SKM-1 treated with dmso at 0.1 percent for 144 hours (cell line): Measurements from ENCODE around the gene ZNF563.

ENCODE experiments used
- DNase-seq: peaks from one replicate; lab custom pipeline; 2025; ENCODE audit not compliant: unreplicated experiment; lab: John Stamatoyannopoulos, UW

ZNF563 gene

GRCh38 chr19:12294249-12295158 lies 38.9 kb downstream of the ZNF563 start, which contains the start of gene ZNF44:
Gene ZNF44 (minus strand): TSS chr19:12294883. CDS start chr19:12294694, 189 bp downstream.
- DNase-seq = peak; percentile 98

- peak; percentile 64 for DNase-seq
Measured at GRCh38 chr19:12293777-12294248, 39.6 kb downstream of the ZNF563 start.

GRCh38 chr19:12289790-12290065 lies 43.7 kb downstream of the ZNF563 start:
- DNase-seq = no peak

DNA sequence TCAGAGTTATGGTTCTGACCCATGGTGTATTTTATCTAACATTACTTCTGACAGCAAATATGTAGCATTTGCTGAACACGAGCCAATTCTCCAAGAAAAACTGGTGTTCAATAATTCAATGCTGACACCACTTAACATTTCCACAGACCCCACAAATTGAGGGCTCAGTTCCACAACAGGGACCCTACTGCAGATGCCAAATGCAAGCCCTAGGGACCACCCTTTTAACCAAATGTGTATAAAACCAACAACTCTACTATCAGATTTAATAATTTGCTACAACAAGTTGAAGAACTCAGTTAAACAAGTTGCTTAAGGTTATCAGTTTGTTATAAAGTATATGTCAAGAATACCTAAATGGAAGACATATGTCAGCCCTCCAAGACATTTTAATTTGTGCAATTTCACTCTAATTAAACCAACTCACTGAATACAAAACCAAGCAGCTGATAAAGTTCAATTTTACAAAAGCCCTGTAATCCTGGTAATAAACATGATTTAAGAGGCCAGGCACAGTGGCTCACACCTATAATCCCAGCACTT lies 45.4 kb downstream of the ZNF563 start:
- DNase-seq = no peak

GRCh38 chr19:12284631-12285030 lies 48.8 kb downstream of the ZNF563 start:
- no peak for DNase-seq

DNA sequence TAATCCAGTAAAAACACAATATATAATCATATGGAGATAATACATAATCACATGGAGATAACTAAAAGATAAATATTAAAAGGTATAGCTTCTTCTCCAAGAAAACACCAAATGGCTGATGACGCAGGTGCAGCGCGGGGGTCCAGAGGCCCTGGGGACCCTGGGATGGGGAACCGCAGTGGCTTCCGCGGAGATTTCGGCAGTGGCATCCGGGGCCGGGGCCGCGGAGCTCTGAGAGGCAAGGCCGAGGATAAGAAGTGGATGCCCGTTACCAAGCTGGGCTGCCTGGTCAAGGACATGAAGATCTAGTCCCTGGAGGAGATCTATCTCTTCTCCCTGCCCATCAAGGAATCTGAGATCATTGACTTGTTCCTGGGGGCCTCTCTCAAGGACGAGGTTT lies 49.2 kb downstream of the ZNF563 start:
- no peak for DNase-seq

GRCh38 chr19:12278713-12279112 lies 54.7 kb downstream of the ZNF563 start:
- DNase-seq = no peak

DNA sequence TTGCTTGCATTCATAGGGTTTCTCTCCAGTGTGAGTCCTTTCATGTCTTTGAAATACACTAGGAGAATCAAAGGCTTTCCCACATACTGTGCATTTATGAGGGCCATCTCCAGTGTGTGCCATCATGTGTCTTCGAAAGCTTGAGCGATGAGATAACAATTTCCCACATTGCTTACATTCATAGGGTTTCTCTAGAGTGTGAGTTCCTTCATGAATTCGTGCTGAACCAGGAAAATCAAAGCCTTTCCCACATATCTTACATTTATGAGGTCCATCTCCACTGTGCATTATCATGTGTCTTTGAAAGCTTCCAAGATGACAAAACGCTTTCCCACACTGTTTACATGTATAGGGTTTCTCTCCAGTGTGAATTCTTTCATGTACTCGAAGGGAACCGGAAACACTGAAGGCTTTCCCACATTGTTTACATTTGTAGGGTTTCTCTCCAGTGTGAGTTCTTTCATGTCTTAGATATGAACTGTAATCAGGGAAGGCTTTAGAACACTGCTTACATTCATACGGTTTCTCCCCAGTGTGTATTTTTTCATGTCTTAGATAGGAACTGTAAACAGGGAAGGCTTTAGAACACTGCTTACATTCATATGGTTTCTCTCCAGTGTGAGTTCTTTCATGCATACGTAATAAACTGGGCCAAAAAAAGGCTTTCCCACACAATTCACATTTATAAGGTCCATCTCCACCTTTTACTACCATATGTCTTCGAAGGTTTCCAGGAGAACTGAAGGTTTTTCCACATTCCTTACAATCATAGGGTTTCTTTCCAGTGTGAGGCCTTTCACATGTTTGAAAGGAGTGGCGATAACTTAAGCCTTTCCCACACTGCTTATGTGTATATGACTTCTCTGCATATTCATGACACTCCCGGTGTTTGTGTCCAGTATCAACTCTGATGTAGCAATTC lies 60.2 kb downstream of the ZNF563 start:
- DNase-seq = no peak

- DNase-seq = no peak
Measured at GRCh38 chr19:12272386-12272785, 61.0 kb downstream of the ZNF563 start.

- DNase-seq = no peak
Measured at GRCh38 chr19:12270854-12271253, 62.6 kb downstream of the ZNF563 start.
